ENCODE measurements around the gene FHIT.

GRCh38 chr3:60514085-60514649 lies 737.1 kb downstream of the FHIT start:
- TF ChIP-seq CTCF (IDR thresholded peaks at IDR 0.05 in 4 of 5, conservative IDR thresholded peaks at IDR 0.05 in 1 of 5) (no peak), POLR2A (IDR thresholded peaks at IDR 0.05) (no peak)
